ENCODE measurements around the gene KCNQ5.

DNA sequence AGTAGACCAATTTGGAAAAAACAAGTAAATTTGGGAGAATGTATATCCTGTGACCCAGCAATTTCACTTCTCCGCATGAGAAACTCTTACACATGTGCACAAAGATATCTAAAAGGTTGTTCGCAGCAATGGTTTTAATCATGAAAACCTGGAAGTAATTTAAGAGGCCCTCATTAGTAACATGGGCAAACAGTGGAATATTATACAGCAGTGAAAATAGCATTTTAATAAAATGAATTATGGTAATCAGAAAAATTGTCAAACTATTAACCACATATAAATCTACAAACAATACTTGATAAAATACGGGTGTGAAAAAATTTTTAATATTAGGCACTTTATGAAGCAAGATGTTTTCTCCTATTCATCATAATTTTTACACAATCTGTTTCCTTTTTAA is 74.2 kb downstream of the KCNQ5 start:
- TF ChIP-seq, protein P1, sequence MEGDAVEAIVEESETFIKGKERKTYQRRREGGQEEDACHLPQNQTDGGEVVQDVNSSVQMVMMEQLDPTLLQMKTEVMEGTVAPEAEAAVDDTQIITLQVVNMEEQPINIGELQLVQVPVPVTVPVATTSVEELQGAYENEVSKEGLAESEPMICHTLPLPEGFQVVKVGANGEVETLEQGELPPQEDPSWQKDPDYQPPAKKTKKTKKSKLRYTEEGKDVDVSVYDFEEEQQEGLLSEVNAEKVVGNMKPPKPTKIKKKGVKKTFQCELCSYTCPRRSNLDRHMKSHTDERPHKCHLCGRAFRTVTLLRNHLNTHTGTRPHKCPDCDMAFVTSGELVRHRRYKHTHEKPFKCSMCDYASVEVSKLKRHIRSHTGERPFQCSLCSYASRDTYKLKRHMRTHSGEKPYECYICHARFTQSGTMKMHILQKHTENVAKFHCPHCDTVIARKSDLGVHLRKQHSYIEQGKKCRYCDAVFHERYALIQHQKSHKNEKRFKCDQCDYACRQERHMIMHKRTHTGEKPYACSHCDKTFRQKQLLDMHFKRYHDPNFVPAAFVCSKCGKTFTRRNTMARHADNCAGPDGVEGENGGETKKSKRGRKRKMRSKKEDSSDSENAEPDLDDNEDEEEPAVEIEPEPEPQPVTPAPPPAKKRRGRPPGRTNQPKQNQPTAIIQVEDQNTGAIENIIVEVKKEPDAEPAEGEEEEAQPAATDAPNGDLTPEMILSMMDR (IDR thresholded peaks at IDR 0.05 in 2 of 3, conservative IDR thresholded peaks at IDR 0.05 in 1 of 3; ENCODE audit: control insufficient read depth in 2 of 3, extremely low read depth in 1 of 3, insufficient read depth in 1 of 3, low read depth in 3 of 3, low read length in 3 of 3) = no peak
- TF ChIP-seq POLR2AphosphoS5 (IDR thresholded peaks at IDR 0.05; ENCODE audit: low read length) = no peak
- TF ChIP-seq, protein P2, sequence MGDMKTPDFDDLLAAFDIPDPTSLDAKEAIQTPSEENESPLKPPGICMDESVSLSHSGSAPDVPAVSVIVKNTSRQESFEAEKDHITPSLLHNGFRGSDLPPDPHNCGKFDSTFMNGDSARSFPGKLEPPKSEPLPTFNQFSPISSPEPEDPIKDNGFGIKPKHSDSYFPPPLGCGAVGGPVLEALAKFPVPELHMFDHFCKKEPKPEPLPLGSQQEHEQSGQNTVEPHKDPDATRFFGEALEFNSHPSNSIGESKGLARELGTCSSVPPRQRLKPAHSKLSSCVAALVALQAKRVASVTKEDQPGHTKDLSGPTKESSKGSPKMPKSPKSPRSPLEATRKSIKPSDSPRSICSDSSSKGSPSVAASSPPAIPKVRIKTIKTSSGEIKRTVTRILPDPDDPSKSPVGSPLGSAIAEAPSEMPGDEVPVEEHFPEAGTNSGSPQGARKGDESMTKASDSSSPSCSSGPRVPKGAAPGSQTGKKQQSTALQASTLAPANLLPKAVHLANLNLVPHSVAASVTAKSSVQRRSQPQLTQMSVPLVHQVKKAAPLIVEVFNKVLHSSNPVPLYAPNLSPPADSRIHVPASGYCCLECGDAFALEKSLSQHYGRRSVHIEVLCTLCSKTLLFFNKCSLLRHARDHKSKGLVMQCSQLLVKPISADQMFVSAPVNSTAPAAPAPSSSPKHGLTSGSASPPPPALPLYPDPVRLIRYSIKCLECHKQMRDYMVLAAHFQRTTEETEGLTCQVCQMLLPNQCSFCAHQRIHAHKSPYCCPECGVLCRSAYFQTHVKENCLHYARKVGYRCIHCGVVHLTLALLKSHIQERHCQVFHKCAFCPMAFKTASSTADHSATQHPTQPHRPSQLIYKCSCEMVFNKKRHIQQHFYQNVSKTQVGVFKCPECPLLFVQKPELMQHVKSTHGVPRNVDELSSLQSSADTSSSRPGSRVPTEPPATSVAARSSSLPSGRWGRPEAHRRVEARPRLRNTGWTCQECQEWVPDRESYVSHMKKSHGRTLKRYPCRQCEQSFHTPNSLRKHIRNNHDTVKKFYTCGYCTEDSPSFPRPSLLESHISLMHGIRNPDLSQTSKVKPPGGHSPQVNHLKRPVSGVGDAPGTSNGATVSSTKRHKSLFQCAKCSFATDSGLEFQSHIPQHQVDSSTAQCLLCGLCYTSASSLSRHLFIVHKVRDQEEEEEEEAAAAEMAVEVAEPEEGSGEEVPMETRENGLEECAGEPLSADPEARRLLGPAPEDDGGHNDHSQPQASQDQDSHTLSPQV (IDR thresholded peaks at IDR 0.05) = no peak
- no peak for TF ChIP-seq MYC (IDR thresholded peaks at IDR 0.05; ENCODE audit: insufficient read depth, insufficient read length, insufficient replicate concordance, low read length, severe bottlenecking)
- TF ChIP-seq ESRRA (IDR thresholded peaks at IDR 0.05; ENCODE audit: low read length) = no peak
- no peak for TF ChIP-seq CHD4 (IDR thresholded peaks at IDR 0.05)
- TF ChIP-seq JUND (IDR thresholded peaks at IDR 0.05; ENCODE audit: low read depth, low read length) = no peak
- no peak for TF ChIP-seq YY1 (IDR thresholded peaks at IDR 0.05; ENCODE audit: low read depth, low read length)
- TF ChIP-seq BRCA1 (IDR thresholded peaks at IDR 0.05; ENCODE audit: low read depth, low read length) = no peak
- no peak for TF ChIP-seq SREBF2 (IDR thresholded peaks at IDR 0.05; ENCODE audit: low read length)
- no peak for TF ChIP-seq EGR1 (IDR thresholded peaks at IDR 0.05; ENCODE audit: borderline replicate concordance in 1 of 2, low read depth in 2 of 2, low read length in 2 of 2)
- no peak for TF ChIP-seq ZNF274 (IDR thresholded peaks at IDR 0.05; ENCODE audit: insufficient read depth, insufficient read length)
- no peak for TF ChIP-seq GABPA (IDR thresholded peaks at IDR 0.05; ENCODE audit: low read depth)

All from GM12878 (cell line).